Endometrial microvascular endothelial cells (primary cell): ENCODE data around the gene ALLC. TPM values are rescaled to one million over a fixed set of nuclear protein-coding genes. Genes with fewer than 3 reads are reported as not detected.
"Not testable (repeated sequence)": the region's sequence is repeated elsewhere in the genome, so short reads cannot be mapped to it uniquely, and the experiment has no call there.

Experiments used
- in situ Hi-C: cut with HindIII; loops from 2 replicates; pipeline ENCODE4 v1.10.0; 2017; ENCODE audit warnings: low sequenced_read_pairs, low pct_unique_long_range_greater_than_20kb; ENCODE audit errors: inconsistent ontology term
- total RNA-seq: library from RNA; depleted of rRNA; stranded (reverse); fragments of >200 nt; gene quantifications from one replicate; pipeline ENCODE4 v1.2.3, GENCODE V29; 2015; ENCODE audit errors: inconsistent ontology term

The ALLC gene
- total RNA-seq, 1 donor from 2014 or later, result not detected

DNA sequence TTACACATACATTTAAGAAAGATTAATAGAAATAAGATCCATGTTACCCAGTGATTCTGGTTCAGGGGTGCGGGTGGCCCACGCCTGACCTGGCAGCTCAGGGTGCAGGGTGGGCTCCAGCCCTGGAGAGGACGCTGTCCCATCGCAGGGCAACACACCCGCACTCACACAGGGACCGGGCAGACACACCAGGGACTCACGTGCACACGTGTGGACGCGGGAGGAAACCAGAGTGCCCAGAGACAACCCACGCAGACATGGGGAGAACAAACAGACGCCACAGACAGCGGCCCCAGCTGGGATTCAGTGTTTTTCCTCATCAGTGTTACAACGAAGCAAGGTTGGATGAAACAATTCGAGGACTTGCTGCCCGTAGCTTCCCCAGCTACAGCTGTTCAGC, 8.4 kb upstream of the ALLC start:
- in situ Hi-C loops, result no loop called here

DNA sequence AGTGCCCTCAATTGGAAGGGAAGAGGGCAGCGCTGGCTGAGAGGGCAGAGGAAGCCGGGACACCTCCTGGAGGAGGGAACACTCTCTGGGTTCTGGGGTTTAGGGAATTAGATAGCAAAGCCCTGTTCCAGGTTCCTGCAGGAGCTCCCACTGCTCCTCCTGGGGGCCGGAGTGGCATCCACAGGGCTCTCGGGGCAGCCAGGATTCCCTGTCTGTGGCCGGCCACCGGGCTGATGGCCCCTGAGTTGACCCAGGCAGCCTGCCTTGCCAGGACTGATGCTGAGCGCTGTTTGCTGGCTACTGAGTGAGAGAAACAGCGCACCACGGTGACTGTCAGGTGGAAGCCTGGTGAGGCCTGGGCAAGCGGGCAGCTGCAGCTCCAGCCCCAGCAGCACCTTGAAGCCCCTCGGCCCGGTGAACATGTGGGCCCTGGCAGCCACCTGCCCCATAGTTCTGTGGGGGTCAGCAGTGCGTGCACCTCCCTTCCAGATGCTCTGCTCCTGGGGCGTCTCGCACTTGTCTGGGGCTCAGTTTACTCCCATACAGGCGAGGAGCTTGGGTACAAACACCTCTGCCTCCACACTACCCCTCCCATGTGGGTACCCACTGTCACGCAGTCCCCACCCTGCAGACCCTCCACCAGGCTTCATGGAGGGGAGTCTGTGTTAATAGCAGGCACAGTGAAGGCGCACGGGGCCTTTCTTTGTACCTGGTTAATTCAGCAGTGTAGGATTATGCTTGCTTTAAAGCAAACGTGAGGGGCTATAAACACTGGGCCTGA, 7.7 kb upstream of the ALLC start:
- in situ Hi-C loops, result no loop called here

DNA sequence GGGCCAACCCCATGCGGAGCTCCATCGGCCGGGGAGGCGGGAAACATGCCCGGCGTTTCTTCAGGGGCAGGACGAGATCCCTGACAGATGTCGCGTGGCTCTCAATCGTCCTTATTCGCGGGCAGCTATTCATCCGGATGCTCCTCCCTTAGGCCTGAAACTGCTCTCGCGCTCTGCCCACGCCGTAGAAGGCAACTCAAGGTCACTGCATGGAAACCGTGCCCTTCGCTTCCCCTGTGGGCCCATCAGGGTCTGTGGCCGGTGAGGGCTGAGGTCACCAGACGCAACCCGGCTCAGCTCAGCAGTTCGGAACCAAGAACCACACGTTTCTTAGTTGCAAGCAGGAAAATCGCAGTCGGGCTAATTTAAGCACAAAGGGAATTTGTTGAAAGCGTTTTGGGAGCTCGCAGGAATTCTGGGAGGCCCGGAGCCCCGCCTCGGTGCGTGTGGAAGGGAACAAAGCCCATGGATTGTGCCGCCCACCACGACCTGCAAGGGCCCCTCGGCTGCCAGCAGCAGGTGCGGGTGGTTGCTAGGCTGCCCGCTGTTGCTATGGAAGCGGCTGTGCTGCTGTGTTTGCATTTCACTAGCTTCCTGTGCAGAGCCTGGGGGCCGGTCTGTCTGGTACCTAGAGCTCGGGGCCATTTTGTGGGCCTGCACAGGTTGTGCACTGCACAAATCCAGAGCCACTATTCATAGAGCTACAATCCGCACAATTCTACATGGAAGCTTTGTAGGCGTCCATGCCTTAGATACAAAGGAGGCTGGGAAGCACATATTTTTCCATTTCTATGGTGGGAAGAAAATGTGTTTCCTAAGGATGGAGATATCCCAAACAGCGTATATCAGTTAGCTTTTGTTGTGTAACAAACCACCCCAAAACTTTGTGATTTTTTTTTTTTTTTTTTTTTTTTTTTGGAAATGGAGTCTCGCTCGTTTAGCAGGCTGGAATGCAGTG, 6.0 kb upstream of the ALLC start:
- in situ Hi-C loops, result no loop called here

DNA sequence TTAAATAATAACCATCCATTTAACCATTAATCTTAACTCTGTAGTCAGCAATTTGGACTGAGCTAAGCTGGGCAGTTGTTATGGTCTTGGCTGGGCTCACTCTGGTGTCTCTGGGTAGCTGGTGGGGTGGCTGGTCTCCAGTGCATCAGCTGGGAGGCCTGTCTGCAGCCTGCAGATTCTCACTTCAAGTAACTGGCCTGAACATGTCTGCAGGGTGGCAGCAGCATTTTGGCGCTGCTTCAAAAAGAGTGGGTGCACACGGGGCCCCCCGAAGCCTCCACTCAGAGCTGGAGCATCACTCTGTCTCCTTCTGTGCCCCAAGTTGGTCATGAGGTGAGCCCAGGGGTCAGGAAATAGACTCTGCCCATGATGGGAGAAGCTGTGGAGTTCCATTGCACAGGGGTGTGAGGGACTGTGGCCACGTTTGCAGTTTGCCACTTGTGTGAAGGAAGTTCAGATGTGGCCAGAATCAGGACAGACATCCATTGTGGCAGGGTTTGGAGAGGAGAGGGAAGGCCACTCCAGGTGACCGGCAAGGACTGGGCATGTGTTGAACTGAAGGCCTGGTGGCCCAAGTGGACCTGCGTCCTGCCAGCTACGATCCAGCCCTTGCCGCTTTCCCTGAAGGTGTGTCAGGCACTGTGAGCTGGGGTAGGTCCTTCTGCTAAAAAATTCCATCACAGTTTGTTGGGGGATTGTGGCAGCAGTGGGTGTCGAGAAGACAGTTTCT, 4.9 kb upstream of the ALLC start:
- in situ Hi-C loops, result no loop called here

DNA sequence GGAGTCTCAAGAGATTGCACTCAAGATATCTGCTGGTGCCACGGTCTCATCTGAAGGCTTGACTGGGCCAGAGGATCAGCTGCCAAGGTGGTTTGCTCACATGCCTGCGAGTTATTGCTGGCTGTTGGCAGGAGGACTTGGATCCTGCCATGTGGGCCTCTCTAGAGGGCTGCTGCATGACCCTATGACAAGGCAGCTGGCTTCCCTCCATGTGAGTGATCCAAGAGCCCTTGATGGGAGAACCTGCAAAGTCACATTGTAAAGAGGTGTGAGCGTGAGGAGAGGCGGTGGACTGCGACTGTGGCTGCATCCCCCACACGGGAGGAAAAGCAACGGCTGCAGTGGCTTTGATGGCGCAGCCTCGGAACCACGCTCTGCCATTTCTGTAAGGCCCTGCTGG, 4.0 kb upstream of the ALLC start:
- in situ Hi-C loops, result no loop called here

DNA sequence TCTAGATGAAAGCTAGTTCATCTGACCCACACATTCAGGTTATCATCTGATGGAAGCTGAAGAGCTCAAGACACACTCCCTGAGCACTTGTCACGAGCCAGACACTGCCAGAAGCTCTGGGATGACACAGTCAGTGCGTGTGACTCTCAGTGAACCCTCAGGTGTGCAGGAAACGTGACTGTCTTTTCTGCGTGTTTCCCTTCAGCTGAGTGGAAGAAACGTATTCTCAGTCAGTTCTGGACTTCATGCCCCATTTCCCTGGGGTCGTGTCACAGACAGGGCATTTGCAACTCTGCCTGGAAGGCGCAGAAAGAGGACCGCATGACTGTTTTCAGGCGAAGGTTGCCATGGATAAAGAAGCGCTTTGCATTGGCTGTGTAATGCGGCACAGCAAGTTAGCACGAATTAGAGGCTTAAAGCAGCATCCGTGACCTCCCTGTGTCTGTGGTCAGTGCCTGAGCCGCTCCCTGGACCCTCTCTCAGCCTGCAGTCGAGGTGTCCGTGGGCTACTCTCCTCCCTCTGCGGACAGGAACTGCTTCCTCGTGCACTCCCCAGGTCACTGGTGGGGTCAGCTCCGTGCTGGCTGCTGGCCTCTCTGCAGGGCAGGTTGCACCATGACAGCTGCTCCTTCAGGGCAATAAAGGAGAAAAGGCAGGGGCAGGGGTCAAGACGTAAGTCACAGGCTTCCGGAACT, 3.3 kb upstream of the ALLC start:
- in situ Hi-C loops, result no loop called here

DNA sequence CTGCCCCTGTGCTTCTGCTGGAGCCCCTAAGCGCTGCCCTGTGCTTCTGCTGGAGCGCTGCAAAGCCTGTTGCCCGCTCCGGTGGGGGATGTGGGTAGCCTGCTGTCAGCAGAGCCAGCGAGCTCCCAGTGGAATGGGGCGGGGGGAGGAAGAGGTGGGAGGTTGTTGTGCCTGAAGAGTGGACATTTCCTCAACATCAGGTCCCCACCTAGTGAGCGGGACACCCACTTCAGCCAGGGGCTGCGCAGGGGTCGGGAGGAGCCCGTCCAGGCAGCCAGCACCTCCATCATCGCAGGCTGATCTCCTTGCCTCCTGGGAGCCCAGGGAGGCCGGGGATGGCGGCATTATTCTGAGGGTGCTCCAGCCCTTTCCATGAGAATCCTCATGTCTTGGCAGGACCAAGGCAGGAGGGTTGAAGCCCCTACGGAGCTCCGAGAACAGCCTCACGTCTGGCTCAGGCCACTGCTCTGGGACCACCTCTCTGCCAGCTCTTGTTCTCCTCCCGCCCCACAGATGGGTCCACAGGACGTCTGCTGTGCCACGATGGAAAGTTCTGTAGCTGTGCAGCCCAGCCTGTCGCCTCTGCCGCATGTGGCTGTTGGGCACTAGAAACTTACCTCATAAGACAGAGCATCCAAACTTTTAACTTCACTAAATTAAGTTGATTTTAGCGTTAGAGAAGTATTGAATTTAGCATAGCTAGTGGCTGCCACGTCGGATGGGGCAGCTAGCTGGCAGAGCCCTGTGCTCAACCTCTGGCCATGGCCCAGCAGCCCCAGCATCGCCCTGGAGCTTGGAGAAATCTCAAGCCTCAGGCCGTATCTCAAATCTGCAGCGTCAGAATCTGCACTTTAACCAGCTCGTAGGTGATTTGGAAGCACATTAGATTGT, 1.9 kb upstream of the ALLC start:
- in situ Hi-C loops, result no loop called here

DNA sequence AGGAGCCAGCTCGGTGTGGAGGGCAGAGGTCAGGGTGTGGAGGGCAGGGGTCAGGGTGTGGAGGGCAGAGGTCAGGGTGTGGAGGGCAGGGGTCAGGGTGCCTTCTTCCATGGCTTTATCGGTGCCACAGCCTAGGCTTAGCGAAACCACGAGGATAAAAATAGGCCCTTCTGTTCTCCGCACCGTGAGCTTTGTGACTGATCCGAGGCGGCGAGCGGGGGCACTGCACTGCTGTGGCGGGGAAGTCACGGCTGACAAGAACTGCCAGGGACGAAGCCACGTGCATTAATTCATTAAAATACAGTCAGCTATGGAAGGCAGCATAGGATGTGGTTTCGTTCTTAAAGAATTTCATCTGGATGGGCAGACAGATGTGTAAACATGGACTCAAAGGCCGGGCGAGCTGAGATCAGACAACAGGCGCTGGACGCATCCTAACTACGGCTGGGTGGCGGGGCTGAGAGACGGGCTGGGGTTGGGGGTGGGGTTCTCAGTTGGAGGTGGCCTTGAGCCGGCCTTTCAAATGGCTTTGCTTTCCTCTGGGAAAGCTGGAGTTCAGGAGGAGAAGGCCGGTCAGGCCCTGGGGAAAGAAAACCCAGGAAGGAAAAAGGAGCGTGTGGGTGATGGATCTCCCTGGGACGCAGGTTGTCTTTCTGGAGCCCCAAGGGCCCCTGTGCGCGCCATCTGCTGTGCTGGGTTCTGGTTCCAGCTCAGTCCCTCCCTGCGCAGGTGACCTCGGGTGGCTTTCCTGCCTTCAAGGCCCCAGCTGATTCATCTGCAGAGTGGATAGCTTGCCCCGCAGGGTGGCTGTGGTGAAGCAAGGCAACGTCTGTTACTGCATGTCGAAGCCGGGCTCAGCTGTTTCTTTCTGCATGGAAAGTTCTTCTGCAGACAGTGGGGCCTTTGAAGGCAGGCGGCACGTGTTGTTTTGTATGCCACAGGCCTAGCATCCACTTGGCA, 958 bp upstream of the ALLC start:
- in situ Hi-C loops, result no loop called here

DNA sequence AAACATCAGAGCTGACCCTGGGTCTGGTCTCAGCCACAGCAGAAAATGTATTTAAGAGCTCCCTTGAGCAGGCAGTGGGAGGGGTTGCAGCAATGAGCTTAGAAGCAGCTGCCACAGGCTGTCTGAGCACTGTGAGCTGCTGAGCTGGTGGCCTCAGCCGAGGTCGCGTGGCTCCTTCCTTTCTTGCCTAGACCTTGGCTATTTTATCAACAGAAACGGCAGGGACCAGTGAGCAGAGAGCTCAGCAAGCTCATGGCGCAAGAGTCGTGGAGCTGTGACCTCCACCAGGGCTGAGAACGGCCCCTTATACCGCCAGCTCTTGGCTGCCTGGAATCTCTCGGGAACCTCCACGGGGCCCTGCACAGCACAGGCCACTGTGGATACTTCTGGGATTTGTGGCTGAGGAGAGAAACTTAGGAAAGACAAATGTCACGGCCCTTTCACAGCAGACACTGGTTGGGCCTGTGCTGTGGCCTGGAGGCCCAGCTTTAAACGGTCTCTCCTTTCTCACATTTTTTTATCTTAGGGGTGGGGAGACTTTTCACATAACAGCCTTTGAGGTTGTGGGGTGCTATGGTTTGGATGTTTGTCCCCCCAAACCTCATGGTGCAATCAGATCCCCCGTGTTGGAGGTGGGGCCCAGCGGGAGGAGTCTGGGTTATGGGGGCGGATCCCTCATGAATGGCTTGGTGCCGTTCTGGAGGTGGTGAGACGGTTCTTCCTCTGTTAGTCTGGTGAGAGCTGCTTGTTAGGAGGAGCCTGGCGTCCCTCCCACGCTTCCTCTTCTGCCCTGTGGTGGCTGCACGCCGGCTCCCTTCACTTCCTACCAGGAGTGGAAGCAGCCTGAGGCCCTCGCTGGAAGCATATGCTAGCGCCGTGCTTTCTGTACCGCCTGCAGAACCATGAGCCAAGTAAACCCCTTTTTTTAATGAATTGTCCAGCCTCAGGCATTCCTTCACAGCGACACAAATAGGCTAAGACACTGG, 1.7 kb downstream of the ALLC start:
- in situ Hi-C loops, result no loop called here

DNA sequence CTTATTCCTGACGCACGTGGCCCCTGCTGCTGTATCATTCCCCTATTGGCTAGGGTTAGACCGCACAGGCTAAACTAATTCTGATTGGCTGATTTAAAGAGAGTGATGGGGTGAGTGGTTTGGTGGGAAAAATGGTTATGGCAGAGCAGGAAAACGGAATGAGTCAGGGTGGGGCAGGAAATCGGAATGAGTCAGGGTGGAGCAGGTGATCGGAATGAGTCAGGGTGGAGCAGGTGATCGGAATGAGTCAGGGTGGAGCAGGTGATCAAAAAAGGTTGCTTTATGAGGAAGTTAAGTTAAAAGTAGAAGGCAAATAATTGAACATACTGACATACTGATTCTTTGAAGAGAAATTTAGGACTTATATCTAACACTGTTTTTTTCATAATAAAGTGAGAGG, 2.6 kb downstream of the ALLC start:
- in situ Hi-C loops, result not testable (repeated sequence)

DNA sequence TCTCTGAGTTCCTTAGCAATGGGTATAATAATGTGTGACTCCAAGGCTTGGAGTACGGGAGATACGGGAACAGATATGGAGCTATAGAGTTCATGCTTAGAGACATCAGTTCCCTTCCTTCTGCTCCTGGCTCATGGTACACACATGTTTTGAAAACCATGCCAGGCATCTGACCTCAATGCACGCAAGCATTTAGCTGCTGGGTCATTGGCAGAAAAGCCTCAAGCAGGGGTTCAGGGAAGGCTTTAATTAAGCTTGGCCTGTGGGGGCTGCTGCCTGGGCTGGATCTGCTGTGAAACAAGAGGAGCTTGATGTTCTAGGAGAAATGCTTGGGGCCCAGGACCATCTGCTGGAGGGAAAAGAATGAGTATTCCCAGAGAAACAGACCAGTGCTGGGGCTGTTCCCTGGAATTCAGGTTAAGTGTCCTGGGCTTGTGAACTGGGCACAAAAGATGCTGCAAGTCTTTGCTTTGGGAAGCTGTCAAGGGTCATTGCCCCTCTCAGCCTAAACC, 3.2 kb downstream of the ALLC start:
- in situ Hi-C loops, result no loop called here

DNA sequence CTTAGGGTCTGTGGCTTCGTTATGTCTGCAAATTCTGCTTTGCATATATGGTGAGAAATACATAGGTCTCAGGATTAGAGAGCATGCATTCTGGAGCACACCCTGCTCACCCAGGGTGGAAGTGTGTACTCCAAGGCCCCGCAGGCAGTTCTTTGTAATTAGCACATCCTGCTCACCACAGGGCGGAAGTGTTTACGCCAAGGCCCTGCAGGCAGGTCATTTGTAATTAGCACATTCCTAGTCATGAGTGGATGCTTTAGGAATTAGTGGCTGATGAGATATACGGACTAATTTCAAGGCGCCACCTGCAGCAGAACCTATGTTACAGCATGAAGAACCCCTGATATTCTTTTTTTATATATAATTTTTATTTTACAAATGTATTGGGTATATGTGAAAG, 4.2 kb downstream of the ALLC start:
- in situ Hi-C loops, result no loop called here

DNA sequence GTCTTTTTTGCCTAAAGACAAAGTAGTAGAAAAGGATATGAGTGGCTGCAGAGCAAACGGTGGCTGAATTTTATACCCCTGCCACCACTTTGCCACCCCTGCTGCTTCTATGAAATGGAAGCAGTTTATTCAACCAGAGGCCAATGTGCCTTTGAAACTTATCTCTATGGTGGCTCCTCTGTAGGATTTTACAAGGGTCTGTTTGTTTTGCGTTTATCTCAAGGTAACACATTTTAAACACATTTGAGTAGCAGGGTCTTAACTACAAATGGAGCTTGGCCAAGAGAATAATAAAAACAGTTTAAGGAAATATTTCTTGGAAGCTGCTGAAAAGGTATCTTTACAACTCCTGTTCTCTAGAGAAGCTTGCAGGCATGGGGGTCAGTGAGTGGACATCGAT, 6.1 kb downstream of the ALLC start:
- in situ Hi-C loops, result no loop called here

DNA sequence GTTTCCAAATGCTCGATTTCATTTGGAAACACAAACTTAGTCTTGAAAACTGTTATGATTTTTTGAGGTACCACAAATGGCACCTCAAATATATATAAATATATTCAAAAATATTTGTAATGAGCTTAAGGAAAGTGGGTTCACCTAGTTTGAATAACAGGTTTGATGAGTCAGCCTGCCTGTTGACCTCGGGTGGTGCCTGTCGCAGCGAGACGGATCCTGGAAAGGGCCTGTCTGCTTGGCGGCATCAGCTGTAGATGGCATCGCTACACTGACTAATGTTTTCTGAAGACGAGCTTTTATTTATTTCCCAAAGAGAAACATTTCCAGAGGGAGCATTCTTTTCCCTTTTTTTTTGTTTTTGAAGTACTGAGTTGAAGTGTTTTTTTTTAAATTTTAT, 6.9 kb downstream of the ALLC start:
- in situ Hi-C loops, result no loop called here

DNA sequence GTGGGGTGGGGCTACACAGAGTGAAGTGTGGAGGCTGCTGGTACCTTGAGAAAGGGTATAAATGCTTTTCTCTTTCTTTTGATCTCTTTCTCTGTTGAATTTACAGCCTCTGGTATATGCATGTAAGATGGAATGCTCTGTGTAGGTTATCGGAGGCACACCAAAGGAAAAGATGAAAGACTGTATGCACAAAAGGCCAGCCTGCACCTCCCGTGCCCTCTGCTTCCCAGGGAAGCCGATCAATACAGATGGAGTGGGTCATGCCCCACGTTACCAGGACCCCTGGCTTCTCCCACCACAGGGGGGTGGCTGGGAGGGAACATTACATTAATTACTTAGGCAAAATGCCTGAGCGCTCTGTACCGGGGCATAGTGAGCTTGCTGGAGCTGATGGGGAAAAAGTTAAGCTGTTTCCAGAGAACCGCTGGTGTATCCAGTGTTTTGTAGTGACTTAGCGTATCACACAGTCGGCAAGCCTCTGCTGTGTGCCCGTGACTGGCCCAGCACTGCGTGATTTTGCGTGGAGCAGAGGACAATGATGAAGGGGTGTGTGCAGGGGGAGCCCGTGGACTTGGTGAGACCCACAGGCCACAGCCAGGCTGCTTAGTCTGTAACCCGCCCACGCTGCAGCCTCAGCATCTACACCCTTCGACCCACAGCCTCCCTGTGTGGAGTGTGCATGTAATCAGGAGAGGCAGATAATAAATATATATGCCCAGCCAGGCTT, 8.0 kb downstream of the ALLC start:
- in situ Hi-C loops, result no loop called here
